Keratinocyte (primary cell): ENCODE data around the gene CCDC83.

Source experiments
- EZH2 ChIP-seq: IDR thresholded peaks from one replicate; pipeline ENCODE4 v1.6.1; 2012; ENCODE audit warnings: inconsistent platforms, mild to moderate bottlenecking, low read length, moderate library complexity
- TF ChIP-seq, protein P1 (sequence below), 3 experiments: IDR thresholded peaks in 1 of 3; conservative IDR thresholded peaks in 1 of 3; optimal IDR thresholded peaks in 1 of 3; 2 replicates in 2 of 3; 3 replicates in 1 of 3; pipeline versions ENCODE3 to v1.5.1; 2011; ENCODE audit warnings: low read length in 3 of 3, mild to moderate bottlenecking in 3 of 3, moderate library complexity in 2 of 3, control low read depth in 1 of 3, inconsistent platforms in 1 of 3; ENCODE audit not compliant: insufficient read depth in 2 of 3; ENCODE audit errors: extremely low read depth in 1 of 3

- TF ChIP-seq, protein P1, sequence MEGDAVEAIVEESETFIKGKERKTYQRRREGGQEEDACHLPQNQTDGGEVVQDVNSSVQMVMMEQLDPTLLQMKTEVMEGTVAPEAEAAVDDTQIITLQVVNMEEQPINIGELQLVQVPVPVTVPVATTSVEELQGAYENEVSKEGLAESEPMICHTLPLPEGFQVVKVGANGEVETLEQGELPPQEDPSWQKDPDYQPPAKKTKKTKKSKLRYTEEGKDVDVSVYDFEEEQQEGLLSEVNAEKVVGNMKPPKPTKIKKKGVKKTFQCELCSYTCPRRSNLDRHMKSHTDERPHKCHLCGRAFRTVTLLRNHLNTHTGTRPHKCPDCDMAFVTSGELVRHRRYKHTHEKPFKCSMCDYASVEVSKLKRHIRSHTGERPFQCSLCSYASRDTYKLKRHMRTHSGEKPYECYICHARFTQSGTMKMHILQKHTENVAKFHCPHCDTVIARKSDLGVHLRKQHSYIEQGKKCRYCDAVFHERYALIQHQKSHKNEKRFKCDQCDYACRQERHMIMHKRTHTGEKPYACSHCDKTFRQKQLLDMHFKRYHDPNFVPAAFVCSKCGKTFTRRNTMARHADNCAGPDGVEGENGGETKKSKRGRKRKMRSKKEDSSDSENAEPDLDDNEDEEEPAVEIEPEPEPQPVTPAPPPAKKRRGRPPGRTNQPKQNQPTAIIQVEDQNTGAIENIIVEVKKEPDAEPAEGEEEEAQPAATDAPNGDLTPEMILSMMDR (optimal IDR thresholded peaks at IDR 0.05 in 1 of 3, IDR thresholded peaks at IDR 0.05 in 1 of 3, conservative IDR thresholded peaks at IDR 0.05 in 1 of 3; ENCODE audit: extremely low read depth in 1 of 3, insufficient read depth in 2 of 3, low read length in 3 of 3), result no peak
- TF ChIP-seq EZH2, result no peak
Measured at GRCh38 chr11:85823816-85824215, 31.4 kb upstream of the CCDC83 start.
